ENCODE data around the gene SLC2A1. TPM values are rescaled to one million over a fixed set of nuclear protein-coding genes. Genes with fewer than 3 reads are reported as not detected.

Gene SLC2A1
- total and polyA plus RNA-seq, 2 of the 13 experiments (the other 11 are each of a cell fraction or from before 2014, with no cell fraction given): 125 to 423 TPM

DNA sequence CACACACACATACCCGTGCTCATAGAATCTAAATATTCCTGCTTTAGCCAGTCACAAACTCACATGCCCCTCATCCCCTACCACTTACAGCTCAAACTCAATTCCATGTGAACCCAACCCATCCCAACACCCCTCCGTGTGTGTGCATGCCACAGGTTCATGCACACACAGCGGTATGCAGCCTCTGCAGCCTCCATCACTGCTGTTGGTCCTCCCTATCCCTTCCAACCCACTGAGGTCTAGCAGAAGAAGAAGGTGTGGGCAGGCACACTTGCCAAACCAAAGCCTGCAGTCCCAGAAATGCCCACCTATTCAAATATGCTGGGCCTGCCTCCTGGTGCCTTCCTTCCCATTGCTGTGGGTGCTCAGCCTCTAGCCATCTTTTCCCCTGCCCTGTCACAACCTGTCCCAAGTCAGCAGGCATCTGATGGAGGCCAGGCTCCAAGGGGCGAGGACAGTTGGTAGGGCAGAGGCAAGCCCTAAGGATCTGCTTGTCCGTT, 26.2 kb downstream of the SLC2A1 start (continued):
- no peak for TF ChIP-seq ZNF205 (CRISPR knock-in tag; IDR thresholded peaks at IDR 0.05)
- TF ChIP-seq E2F1 (CRISPR knock-in tag; IDR thresholded peaks at IDR 0.05): no peak
- TF ChIP-seq POGK (CRISPR knock-in tag; conservative IDR thresholded peaks at IDR 0.05): no peak
- TF ChIP-seq BATF2 (CRISPR knock-in tag; IDR thresholded peaks at IDR 0.05): 0 out of 2 replicates have a peak, but pooled peaks have one; percentile 3
- TF ChIP-seq ZNF629 (CRISPR knock-in tag; conservative IDR thresholded peaks at IDR 0.05): no peak
- TF ChIP-seq RAD21 (CRISPR knock-in tag; IDR thresholded peaks at IDR 0.05): no peak
- no peak for TF ChIP-seq YEATS2 (CRISPR knock-in tag; IDR thresholded peaks at IDR 0.05; ENCODE audit: borderline replicate concordance)
- TF ChIP-seq, protein P1, sequence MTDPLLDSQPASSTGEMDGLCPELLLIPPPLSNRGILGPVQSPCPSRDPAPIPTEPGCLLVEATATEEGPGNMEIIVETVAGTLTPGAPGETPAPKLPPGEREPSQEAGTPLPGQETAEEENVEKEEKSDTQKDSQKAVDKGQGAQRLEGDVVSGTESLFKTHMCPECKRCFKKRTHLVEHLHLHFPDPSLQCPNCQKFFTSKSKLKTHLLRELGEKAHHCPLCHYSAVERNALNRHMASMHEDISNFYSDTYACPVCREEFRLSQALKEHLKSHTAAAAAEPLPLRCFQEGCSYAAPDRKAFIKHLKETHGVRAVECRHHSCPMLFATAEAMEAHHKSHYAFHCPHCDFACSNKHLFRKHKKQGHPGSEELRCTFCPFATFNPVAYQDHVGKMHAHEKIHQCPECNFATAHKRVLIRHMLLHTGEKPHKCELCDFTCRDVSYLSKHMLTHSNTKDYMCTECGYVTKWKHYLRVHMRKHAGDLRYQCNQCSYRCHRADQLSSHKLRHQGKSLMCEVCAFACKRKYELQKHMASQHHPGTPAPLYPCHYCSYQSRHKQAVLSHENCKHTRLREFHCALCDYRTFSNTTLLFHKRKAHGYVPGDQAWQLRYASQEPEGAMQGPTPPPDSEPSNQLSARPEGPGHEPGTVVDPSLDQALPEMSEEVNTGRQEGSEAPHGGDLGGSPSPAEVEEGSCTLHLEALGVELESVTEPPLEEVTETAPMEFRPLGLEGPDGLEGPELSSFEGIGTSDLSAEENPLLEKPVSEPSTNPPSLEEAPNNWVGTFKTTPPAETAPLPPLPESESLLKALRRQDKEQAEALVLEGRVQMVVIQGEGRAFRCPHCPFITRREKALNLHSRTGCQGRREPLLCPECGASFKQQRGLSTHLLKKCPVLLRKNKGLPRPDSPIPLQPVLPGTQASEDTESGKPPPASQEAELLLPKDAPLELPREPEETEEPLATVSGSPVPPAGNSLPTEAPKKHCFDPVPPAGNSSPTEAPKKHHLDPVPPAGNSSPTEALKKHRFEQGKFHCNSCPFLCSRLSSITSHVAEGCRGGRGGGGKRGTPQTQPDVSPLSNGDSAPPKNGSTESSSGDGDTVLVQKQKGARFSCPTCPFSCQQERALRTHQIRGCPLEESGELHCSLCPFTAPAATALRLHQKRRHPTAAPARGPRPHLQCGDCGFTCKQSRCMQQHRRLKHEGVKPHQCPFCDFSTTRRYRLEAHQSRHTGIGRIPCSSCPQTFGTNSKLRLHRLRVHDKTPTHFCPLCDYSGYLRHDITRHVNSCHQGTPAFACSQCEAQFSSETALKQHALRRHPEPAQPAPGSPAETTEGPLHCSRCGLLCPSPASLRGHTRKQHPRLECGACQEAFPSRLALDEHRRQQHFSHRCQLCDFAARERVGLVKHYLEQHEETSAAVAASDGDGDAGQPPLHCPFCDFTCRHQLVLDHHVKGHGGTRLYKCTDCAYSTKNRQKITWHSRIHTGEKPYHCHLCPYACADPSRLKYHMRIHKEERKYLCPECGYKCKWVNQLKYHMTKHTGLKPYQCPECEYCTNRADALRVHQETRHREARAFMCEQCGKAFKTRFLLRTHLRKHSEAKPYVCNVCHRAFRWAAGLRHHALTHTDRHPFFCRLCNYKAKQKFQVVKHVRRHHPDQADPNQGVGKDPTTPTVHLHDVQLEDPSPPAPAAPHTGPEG (CRISPR knock-in tag; IDR thresholded peaks at IDR 0.05): no peak
- TF ChIP-seq ZMAT3 (CRISPR knock-in tag; conservative IDR thresholded peaks at IDR 0.05): no peak
- no peak for TF ChIP-seq GLI4 (CRISPR knock-in tag; IDR thresholded peaks at IDR 0.05; ENCODE audit: borderline replicate concordance)
- TF ChIP-seq KLF11 (CRISPR knock-in tag; IDR thresholded peaks at IDR 0.05): no peak
- no peak for TF ChIP-seq CEBPG (CRISPR knock-in tag; IDR thresholded peaks at IDR 0.05)
- TF ChIP-seq SRY (CRISPR knock-in tag; IDR thresholded peaks at IDR 0.05): no peak
- no peak for TF ChIP-seq IKZF4 (CRISPR knock-in tag; IDR thresholded peaks at IDR 0.05; ENCODE audit: borderline replicate concordance, low read depth, not compliant biosample characterization)
- TF ChIP-seq ZNF672 (CRISPR knock-in tag; IDR thresholded peaks at IDR 0.05): no peak
- TF ChIP-seq POLR2A (IDR thresholded peaks at IDR 0.05; ENCODE audit: insufficient read depth in 1 of 2, low read depth in 2 of 2, low read length in 2 of 2): peak in 1 of 2 experiments; percentile 41; a peak in 1 of 4 replicates
- no peak for TF ChIP-seq ZNF350 (CRISPR knock-in tag; IDR thresholded peaks at IDR 0.05; ENCODE audit: borderline replicate concordance, low read depth)
- no peak for TF ChIP-seq GRHL1 (CRISPR knock-in tag; conservative IDR thresholded peaks at IDR 0.05)
- TF ChIP-seq ARID2 (CRISPR knock-in tag; IDR thresholded peaks at IDR 0.05; ENCODE audit: borderline replicate concordance): no peak
